ENCODE measurements around the gene SYNJ2. TPM values are rescaled to one million over a fixed set of nuclear protein-coding genes. Genes with fewer than 3 reads are reported as not detected.
A peak's percentile ranks its signal among the peaks of the same experiment; 100 is the strongest.

SYNJ2 gene
- total and polyA plus RNA-seq, 4 experiments from 2014 or later: 14.5 to 17.4 (median 15.9) TPM

GRCh38 chr6:158086054-158086503, 104.4 kb downstream of the SYNJ2 start:
- no peaks in the 10 kb centered on the region for H3K9me3 Mint-ChIP-seq
- H3K4me3 ChIP-seq (ENCODE audit: low read length in 2 of 2): no peak overlapping the region

DNA sequence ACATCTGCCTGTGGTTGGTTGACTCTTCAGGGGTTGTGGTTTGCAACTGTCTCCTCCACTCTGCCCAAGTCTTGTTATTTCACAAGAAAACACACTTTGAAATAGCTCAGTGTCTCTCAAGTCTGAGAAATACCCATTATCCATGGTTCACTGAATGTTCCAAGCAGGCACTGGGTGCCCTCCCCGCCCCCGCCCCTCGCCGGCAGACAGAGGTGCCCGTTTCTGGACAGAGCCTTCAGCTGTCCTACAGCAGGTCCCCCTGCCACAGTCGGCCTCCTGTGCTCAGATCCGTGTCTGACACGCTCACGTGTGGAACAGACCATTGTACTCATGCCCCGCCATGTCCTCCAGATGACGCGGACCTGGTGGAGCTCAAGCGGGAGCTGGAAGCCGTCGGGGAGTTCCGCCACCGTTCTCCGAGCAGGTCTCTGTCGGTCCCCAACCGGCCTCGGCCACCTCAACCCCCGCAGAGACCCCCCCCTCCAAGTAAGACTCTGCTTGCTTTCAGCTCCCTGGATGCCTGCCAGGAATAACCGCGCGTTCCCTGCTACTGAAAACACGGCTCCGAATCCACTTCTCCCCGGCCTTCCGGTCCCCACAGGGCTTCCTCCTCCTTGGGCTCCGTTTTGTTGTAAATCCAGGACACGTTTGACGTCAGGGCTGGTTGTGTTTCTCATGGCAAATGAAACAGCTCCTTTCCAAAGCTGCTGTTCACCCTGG, 105.0 kb downstream of the SYNJ2 start:
- H3K36me3 ChIP-seq (ENCODE audit: insufficient read depth, low read length): peaks cover 46% of the 10 kb centered on the region
- H3K4me1 ChIP-seq (ENCODE audit: insufficient read depth, low read length): no peaks in the 10 kb centered on the region
- no peaks in the 10 kb centered on the region for H3K27me3 ChIP-seq (ENCODE audit: insufficient read depth, low read length)
- ChIA-PET POLR2A (ENCODE audit: partially characterized antibody) (no interaction called here), CTCF (ENCODE audit: partially characterized antibody) (no interaction called here)
- H3K4me3 Mint-ChIP-seq: no peak overlapping the region
- H3K9me3 Mint-ChIP-seq: no peaks in the 10 kb centered on the region
- intact Hi-C loops (cut with micrococcal nuclease): no loop called here
- H3K9me3 ChIP-seq (ENCODE audit: control insufficient read depth in 1 of 2, low read length in 2 of 2): no peaks in the 10 kb centered on the region
- no peaks in the 10 kb centered on the region for H3K4me1 Mint-ChIP-seq
- H3K27me3 Mint-ChIP-seq: no peaks in the 10 kb centered on the region
- H3K36me3 Mint-ChIP-seq: peaks cover 64 to 76% of the 10 kb centered on the region in 2 donors
- no peak for DNase-seq
- H3K27ac ChIP-seq (ENCODE audit: low read depth, low read length): no peak overlapping the region
- no peak overlapping the region for H3K4me3 ChIP-seq (ENCODE audit: low read length in 2 of 2)
- H3K27ac Mint-ChIP-seq: peak overlapping the region in 1 of 7 donors; percentile 42

More at GRCh38 chr6:158086054-158086503, 104.4 kb downstream of the SYNJ2 start:
- Histone ChIP-seq H3K27ac (ENCODE audit: low read depth, low read length) (no peak overlapping the region), H3K9me3 (ENCODE audit: control insufficient read depth in 1 of 2, low read length in 2 of 2) (no peaks in the 10 kb centered on the region), H3K36me3 (ENCODE audit: insufficient read depth, low read length) (peaks cover 48% of the 10 kb centered on the region), H3K27me3 (ENCODE audit: insufficient read depth, low read length) (no peaks in the 10 kb centered on the region), H3K4me1 (ENCODE audit: insufficient read depth, low read length) (no peaks in the 10 kb centered on the region)
- Mint-ChIP-seq H3K36me3 (peaks cover 68 to 80% of the 10 kb centered on the region in 2 donors), H3K27me3 (no peaks in the 10 kb centered on the region), H3K4me3 (no peak overlapping the region), H3K4me1 (no peaks in the 10 kb centered on the region), H3K27ac (no peak overlapping the region)
- intact Hi-C loops (cut with micrococcal nuclease): no loop called here
- no peak for DNase-seq
- CTCF ChIA-PET (ENCODE audit: partially characterized antibody): interaction anchor here (0.9 kb wide), 1 partner anchor 13 kb away, joined by 4 read pairs; no protein-coding TSS in a partner anchor
- POLR2A ChIA-PET (ENCODE audit: partially characterized antibody): no interaction called here

- Mint-ChIP-seq H3K4me3 (no peak overlapping the region), H3K27ac (no peak overlapping the region), H3K9me3 (no peaks in the 10 kb centered on the region), H3K27me3 (no peaks in the 10 kb centered on the region), H3K36me3 (peaks cover 67 to 79% of the 10 kb centered on the region in 2 donors), H3K4me1 (no peaks in the 10 kb centered on the region)
- H3K27ac ChIP-seq (ENCODE audit: low read depth, low read length): no peak overlapping the region
- H3K9me3 ChIP-seq (ENCODE audit: control insufficient read depth in 1 of 2, low read length in 2 of 2): no peaks in the 10 kb centered on the region
- H3K36me3 ChIP-seq (ENCODE audit: insufficient read depth, low read length): peaks cover 51% of the 10 kb centered on the region
- CTCF ChIA-PET (ENCODE audit: partially characterized antibody): no interaction called here
- no peaks in the 10 kb centered on the region for H3K4me1 ChIP-seq (ENCODE audit: insufficient read depth, low read length)
- POLR2A ChIA-PET (ENCODE audit: partially characterized antibody): no interaction called here
- no peak for DNase-seq
- no peaks in the 10 kb centered on the region for H3K27me3 ChIP-seq (ENCODE audit: insufficient read depth, low read length)
- intact Hi-C loops (cut with micrococcal nuclease): no loop called here
- H3K4me3 ChIP-seq (ENCODE audit: low read length in 2 of 2): no peak overlapping the region
These were observed 105.7 kb downstream of the SYNJ2 start for GRCh38 chr6:158087224-158087867.

- H3K4me1 Mint-ChIP-seq: no peaks in the 10 kb centered on the region
- Histone ChIP-seq H3K27ac (ENCODE audit: low read depth, low read length) (no peak overlapping the region), H3K9me3 (ENCODE audit: control insufficient read depth in 1 of 2, low read length in 2 of 2) (no peaks in the 10 kb centered on the region), H3K4me1 (ENCODE audit: insufficient read depth, low read length) (no peaks in the 10 kb centered on the region), H3K4me3 (ENCODE audit: low read length in 2 of 2) (no peak overlapping the region), H3K27me3 (ENCODE audit: insufficient read depth, low read length) (no peaks in the 10 kb centered on the region), H3K36me3 (ENCODE audit: insufficient read depth, low read length) (peaks cover 39% of the 10 kb centered on the region)
- intact Hi-C loops (cut with micrococcal nuclease): no loop called here
- ChIA-PET POLR2A (ENCODE audit: partially characterized antibody) (no interaction called here), CTCF (ENCODE audit: partially characterized antibody) (interaction anchor here (1.0 kb wide), 1 partner anchor 20 kb away, joined by 3 read pairs; no protein-coding TSS in a partner anchor)
- peaks cover 66 to 82% of the 10 kb centered on the region in 2 donors for H3K36me3 Mint-ChIP-seq
- H3K9me3 Mint-ChIP-seq: no peaks in the 10 kb centered on the region
- DNase-seq: no peak
- H3K27me3 Mint-ChIP-seq: no peaks in the 10 kb centered on the region
- H3K4me3 Mint-ChIP-seq: no peak overlapping the region
- H3K27ac Mint-ChIP-seq: no peak overlapping the region
These were observed 111.1 kb downstream of the SYNJ2 start for GRCh38 chr6:158092806-158093205.

DNA sequence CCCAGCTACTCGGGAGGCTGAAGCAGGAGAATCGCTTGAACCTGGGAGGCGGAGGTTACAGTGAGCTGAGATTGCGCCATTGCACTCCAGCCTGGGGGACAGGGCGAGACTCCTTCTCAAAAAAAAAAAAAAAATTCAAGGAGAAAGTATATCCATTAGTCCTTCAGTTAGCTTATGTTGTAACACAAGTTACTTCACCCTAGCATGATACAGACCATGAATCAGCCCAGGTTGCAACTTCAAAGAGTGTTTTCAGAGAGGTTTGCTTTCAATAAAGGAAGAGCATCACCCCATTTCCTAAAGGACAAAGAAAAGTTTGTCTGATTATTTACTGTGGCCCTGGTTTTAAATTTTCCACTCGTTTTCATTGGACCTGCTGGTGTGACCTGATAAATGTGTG, 113.4 kb downstream of the SYNJ2 start:
- intact Hi-C loops (cut with micrococcal nuclease): no loop called here
- Histone ChIP-seq H3K27me3 (ENCODE audit: insufficient read depth, low read length) (no peaks in the 10 kb centered on the region), H3K9me3 (ENCODE audit: control insufficient read depth in 1 of 2, low read length in 2 of 2) (no peaks in the 10 kb centered on the region), H3K27ac (ENCODE audit: low read depth, low read length) (no peak overlapping the region), H3K36me3 (ENCODE audit: insufficient read depth, low read length) (peaks cover 31% of the 10 kb centered on the region), H3K4me1 (ENCODE audit: insufficient read depth, low read length) (no peaks in the 10 kb centered on the region), H3K4me3 (ENCODE audit: low read length in 2 of 2) (no peak overlapping the region)
- POLR2A ChIA-PET (ENCODE audit: partially characterized antibody): no interaction called here
- Mint-ChIP-seq H3K4me1 (no peaks in the 10 kb centered on the region), H3K4me3 (no peak overlapping the region), H3K27ac (no peak overlapping the region), H3K27me3 (no peaks in the 10 kb centered on the region), H3K9me3 (no peaks in the 10 kb centered on the region), H3K36me3 (peaks cover 60 to 72% of the 10 kb centered on the region in 2 donors)
- no peak for DNase-seq
- CTCF ChIA-PET (ENCODE audit: partially characterized antibody): interaction anchor here (0.9 kb wide), 1 partner anchor 13 kb away, joined by 3 read pairs; no protein-coding TSS in a partner anchor

GRCh38 chr6:158095671-158096070, 114.0 kb downstream of the SYNJ2 start:
- peaks cover 58 to 66% of the 10 kb centered on the region in 2 donors for H3K36me3 Mint-ChIP-seq
- Histone ChIP-seq H3K36me3 (ENCODE audit: insufficient read depth, low read length) (peaks cover 31% of the 10 kb centered on the region), H3K4me3 (ENCODE audit: low read length in 2 of 2) (no peak overlapping the region), H3K4me1 (ENCODE audit: insufficient read depth, low read length) (no peaks in the 10 kb centered on the region), H3K27me3 (ENCODE audit: insufficient read depth, low read length) (no peaks in the 10 kb centered on the region), H3K9me3 (ENCODE audit: control insufficient read depth in 1 of 2, low read length in 2 of 2) (no peaks in the 10 kb centered on the region), H3K27ac (ENCODE audit: low read depth, low read length) (no peak overlapping the region)
- H3K4me3 Mint-ChIP-seq: no peak overlapping the region
- CTCF ChIA-PET (ENCODE audit: partially characterized antibody): no interaction called here
- no peak for DNase-seq
- POLR2A ChIA-PET (ENCODE audit: partially characterized antibody): no interaction called here
- no peak overlapping the region for H3K27ac Mint-ChIP-seq
- H3K9me3 Mint-ChIP-seq: no peaks in the 10 kb centered on the region
- intact Hi-C loops (cut with micrococcal nuclease): no loop called here
- H3K4me1 Mint-ChIP-seq: no peaks in the 10 kb centered on the region
- H3K27me3 Mint-ChIP-seq: no peaks in the 10 kb centered on the region

- Histone ChIP-seq H3K27ac (ENCODE audit: low read depth, low read length) (no peak overlapping the region), H3K27me3 (ENCODE audit: insufficient read depth, low read length) (no peaks in the 10 kb centered on the region), H3K36me3 (ENCODE audit: insufficient read depth, low read length) (no peaks in the 10 kb centered on the region), H3K4me1 (ENCODE audit: insufficient read depth, low read length) (no peaks in the 10 kb centered on the region), H3K9me3 (ENCODE audit: control insufficient read depth in 1 of 2, low read length in 2 of 2) (no peaks in the 10 kb centered on the region), H3K4me3 (ENCODE audit: low read length in 2 of 2) (no peak overlapping the region)
- DNase-seq: no peak
- Mint-ChIP-seq H3K4me3 (no peak overlapping the region), H3K9me3 (no peaks in the 10 kb centered on the region), H3K4me1 (no peaks in the 10 kb centered on the region), H3K27me3 (no peaks in the 10 kb centered on the region), H3K27ac (no peak overlapping the region), H3K36me3 (peaks cover 9 to 16% of the 10 kb centered on the region in 2 donors)
- ChIA-PET POLR2A (ENCODE audit: partially characterized antibody) (no interaction called here), CTCF (ENCODE audit: partially characterized antibody) (no interaction called here)
- intact Hi-C loops (cut with micrococcal nuclease): no loop called here
These were observed 121.6 kb downstream of the SYNJ2 start for GRCh38 chr6:158103228-158103627.
